HCT116 (cell line): Measurements from ENCODE around the gene URI1.

Experiments
- CBX3 ChIP-seq: IDR thresholded peaks from 2 replicates; pipeline ENCODE4 v1.6.1; 2012; ENCODE audit warnings: low read depth
- CEBPB ChIP-seq: IDR thresholded peaks from 2 replicates; pipeline ENCODE4 v1.6.1; 2012; ENCODE audit warnings: low read depth
- CTCF ChIP-seq, 3 experiments: fragments of 200-600 bp in 1 of 3; sonication (generic) in 1 of 3; IDR thresholded peaks in 2 of 3; conservative IDR thresholded peaks in 1 of 3; 2 replicates each; pipeline ENCODE4 v1.5.1; 2012 to 2017; ENCODE audit warnings: low read depth in 2 of 3, low read length in 2 of 3, antibody characterized with exemption in 1 of 3, borderline replicate concordance in 1 of 3, control low read depth in 1 of 3, mild to moderate bottlenecking in 1 of 3, mixed read lengths in 1 of 3, mixed run types in 1 of 3, moderate library complexity in 1 of 3; ENCODE audit not compliant: insufficient read depth in 1 of 3
- EZH2 ChIP-seq: fragments of 200-600 bp; sonication (generic); IDR thresholded peaks from 2 replicates; pipeline ENCODE4 v1.6.1; 2017; ENCODE audit warnings: antibody characterized with exemption, mixed run types
- POLR2AphosphoS5 ChIP-seq: IDR thresholded peaks from 2 replicates; pipeline ENCODE4 v1.6.1; 2011; ENCODE audit warnings: mild to moderate bottlenecking, low read depth, low read length, moderate library complexity
- REST ChIP-seq: IDR thresholded peaks from 2 replicates; pipeline ENCODE4 v1.6.1; 2012; ENCODE audit warnings: low read depth
- SIN3A ChIP-seq: IDR thresholded peaks from 2 replicates; pipeline ENCODE4 v1.6.1; 2012; ENCODE audit warnings: low read depth
- SRF ChIP-seq: IDR thresholded peaks from 2 replicates; pipeline ENCODE4 v1.6.1; 2012; ENCODE audit warnings: low read depth
- YY1 ChIP-seq: IDR thresholded peaks from 2 replicates; pipeline ENCODE4 v1.6.1; 2011; ENCODE audit warnings: low read length, low read depth, moderate library complexity, mild to moderate bottlenecking; ENCODE audit not compliant: insufficient replicate concordance; ENCODE audit errors: extremely low read depth
- ZFX ChIP-seq: fragments of 450-650 bp; IDR thresholded peaks from 2 replicates; pipeline ENCODE4 v1.6.1; 2017

- TF ChIP-seq CTCF (IDR thresholded peaks at IDR 0.05 in 2 of 3, conservative IDR thresholded peaks at IDR 0.05 in 1 of 3; ENCODE audit: borderline replicate concordance in 1 of 3, insufficient read depth in 1 of 3, low read depth in 2 of 3, low read length in 2 of 3) (no peak), EZH2 (no peak), SRF (no peak), CEBPB (no peak), REST (no peak), POLR2AphosphoS5 (no peak), ZFX (no peak), SIN3A (no peak), CBX3 (no peak), YY1 (no peak)
Measured at GRCh38 chr19:29963576-29963975, 21.5 kb downstream of the URI1 start.
